HUES48 (cell line): ENCODE measurements around the gene ACTR8.

ENCODE experiments used
- H3K27ac ChIP-seq: one replicate; pipeline ENCODE4 v1.7.0; 2013; ENCODE audit warnings: low read depth, low read length, inconsistent platforms
- H3K27me3 ChIP-seq: 2 replicates; pipeline ENCODE4 v1.6.1; 2013; ENCODE audit warnings: mild to moderate bottlenecking, low read length; ENCODE audit not compliant: control insufficient read depth, insufficient read depth
- H3K36me3 ChIP-seq: 2 replicates; pipeline ENCODE4 v1.6.1; 2013; ENCODE audit warnings: low read length; ENCODE audit not compliant: control insufficient read depth, insufficient read depth
- H3K4me1 ChIP-seq: 2 replicates; pipeline ENCODE4 v1.6.1; 2013; ENCODE audit warnings: mild to moderate bottlenecking, low read length; ENCODE audit not compliant: control insufficient read depth, insufficient read depth
- H3K4me3 ChIP-seq: 2 replicates; pipeline ENCODE4 v1.5.1; 2013; ENCODE audit warnings: mild to moderate bottlenecking, low read depth, low read length
- H3K9ac ChIP-seq: 2 replicates; pipeline ENCODE4 v1.6.1; 2013; ENCODE audit warnings: mild to moderate bottlenecking, low read depth, low read length, moderate library complexity
- H3K9me3 ChIP-seq: 2 replicates; pipeline ENCODE4 v1.6.1; 2013; ENCODE audit warnings: low read length; ENCODE audit not compliant: control insufficient read depth, insufficient read depth

ACTR8 gene

DNA sequence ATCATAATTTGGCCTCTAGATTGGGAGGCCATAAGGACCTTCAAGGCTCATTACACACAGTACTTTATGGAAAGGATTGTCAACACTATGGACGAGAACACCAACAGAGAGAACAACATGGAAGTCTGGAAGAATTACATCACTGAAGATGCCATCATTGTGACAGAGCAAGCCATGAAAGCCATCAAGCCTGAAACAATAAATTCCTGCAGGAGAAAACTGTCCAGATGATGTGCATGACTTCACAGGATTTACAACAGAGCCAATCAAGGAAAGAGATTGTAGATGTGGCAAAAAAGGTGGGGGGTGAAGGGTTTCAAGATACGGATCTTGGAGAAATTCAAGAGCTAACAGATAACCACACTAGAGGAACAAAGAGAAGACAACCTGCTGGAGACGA lies 19.7 kb downstream of the ACTR8 start:
- no peaks in the 10 kb centered on the region for H3K9me3 ChIP-seq
- H3K27ac ChIP-seq = no peak overlapping the region
- H3K4me1 ChIP-seq = no peaks in the 10 kb centered on the region
- peaks cover 82% of the 10 kb centered on the region for H3K36me3 ChIP-seq
- no peak overlapping the region for H3K9ac ChIP-seq
- H3K27me3 ChIP-seq = no peaks in the 10 kb centered on the region
- no peak overlapping the region for H3K4me3 ChIP-seq

DNA sequence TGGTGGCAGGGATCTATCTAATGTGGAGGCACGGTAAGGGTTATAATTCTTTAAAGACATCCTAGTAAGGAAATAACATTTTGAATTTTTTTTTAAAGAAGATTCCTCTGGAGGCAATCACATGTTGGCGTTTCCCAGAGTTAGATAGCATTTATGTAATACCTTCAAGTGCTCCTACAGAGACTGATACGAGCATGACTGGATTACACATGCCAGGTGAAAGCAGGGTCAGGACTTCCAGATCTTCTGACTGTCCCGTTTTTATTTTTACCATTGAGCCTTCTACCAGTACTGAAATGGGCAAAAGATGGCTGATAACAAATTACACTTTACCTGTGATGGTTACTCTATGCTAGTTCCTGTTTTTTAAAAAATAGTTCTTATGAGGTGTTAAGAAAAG lies 21.8 kb downstream of the ACTR8 start:
- Histone ChIP-seq H3K9me3 (no peaks in the 10 kb centered on the region), H3K27me3 (no peaks in the 10 kb centered on the region), H3K4me3 (no peak overlapping the region), H3K4me1 (no peaks in the 10 kb centered on the region), H3K27ac (no peak overlapping the region), H3K9ac (no peak overlapping the region), H3K36me3 (peaks cover 64% of the 10 kb centered on the region)

DNA sequence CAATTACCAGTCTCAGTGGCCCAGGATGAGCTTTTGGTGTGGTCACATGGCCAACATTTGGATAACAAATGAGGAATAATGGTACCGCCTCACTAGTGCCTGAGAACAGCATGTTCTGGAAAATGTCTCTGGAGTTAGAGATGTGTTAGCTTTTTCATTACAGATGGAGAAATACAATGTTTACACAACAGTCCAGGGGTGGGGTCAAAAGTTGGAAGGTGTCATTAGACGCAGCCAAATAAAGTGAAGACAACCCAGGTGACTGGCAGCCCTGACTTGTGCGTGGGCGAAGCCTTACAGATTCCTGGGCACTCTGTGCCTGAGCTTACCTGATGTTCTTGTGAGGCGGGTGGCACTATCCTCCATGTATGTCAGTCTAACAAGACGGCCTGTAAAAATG lies 22.8 kb downstream of the ACTR8 start:
- no peaks in the 10 kb centered on the region for H3K9me3 ChIP-seq
- H3K4me3 ChIP-seq = no peak overlapping the region
- no peaks in the 10 kb centered on the region for H3K27me3 ChIP-seq
- no peak overlapping the region for H3K9ac ChIP-seq
- H3K4me1 ChIP-seq = no peaks in the 10 kb centered on the region
- no peak overlapping the region for H3K27ac ChIP-seq
- H3K36me3 ChIP-seq = peaks cover 55% of the 10 kb centered on the region

DNA sequence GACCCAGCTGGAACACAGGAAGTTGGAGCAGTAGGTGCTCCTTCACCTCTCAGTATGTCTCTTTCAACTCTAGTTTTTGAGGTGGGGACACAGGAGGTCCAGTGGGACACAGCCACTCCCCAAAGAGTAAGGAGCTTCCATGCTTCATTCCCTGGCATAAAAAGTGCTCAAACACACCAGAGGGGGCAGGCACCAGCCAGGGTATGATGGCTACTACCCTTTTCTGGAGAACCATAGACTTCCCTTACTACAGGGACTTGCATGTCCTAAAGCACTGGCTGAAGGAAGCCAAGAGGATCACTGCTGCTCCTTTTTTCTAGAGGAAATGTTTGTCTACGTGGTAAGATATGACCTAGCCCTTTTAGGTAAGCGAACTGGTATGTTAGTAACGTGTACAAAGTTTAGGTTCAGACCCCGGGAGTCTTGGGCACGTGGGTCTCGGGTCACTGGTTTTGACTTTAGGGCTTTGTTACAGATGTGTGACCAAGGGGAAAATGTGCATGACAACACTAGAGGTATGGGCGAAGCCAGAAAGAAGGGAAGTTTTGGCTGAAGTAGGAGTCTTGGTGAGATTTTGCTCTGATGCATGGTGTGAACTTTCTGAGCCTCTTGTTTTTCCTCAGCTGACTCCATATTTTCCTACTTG lies 23.7 kb downstream of the ACTR8 start:
- H3K4me3 ChIP-seq = no peak overlapping the region
- H3K4me1 ChIP-seq = no peaks in the 10 kb centered on the region
- no peaks in the 10 kb centered on the region for H3K9me3 ChIP-seq
- H3K9ac ChIP-seq = no peak overlapping the region
- H3K36me3 ChIP-seq = peaks cover 51% of the 10 kb centered on the region
- no peaks in the 10 kb centered on the region for H3K27me3 ChIP-seq
- H3K27ac ChIP-seq = no peak overlapping the region

DNA sequence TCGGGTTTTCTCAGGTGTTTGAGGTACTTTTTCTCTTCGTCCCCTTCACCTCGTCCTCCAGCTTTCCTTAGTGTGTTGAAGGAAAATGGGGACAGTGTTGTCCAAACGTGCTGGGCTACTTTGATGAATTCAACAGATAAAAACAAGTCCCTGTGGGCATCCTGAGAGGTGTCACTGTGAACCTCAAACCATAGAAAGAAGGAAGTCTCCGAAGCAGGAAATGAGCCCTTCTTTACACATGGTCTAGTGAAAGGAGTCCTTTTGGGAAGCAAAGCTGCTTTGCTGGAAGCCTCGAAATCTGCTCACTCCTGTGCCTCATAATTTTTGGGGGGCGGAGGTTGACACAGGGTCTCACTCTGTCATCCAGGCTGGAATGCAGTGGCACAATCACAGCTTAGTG lies 25.0 kb downstream of the ACTR8 start:
- H3K27ac ChIP-seq = no peak overlapping the region
- no peaks in the 10 kb centered on the region for H3K9me3 ChIP-seq
- H3K4me1 ChIP-seq = no peaks in the 10 kb centered on the region
- H3K9ac ChIP-seq = no peak overlapping the region
- H3K36me3 ChIP-seq = peaks cover 38% of the 10 kb centered on the region
- H3K27me3 ChIP-seq = no peaks in the 10 kb centered on the region
- no peak overlapping the region for H3K4me3 ChIP-seq

DNA sequence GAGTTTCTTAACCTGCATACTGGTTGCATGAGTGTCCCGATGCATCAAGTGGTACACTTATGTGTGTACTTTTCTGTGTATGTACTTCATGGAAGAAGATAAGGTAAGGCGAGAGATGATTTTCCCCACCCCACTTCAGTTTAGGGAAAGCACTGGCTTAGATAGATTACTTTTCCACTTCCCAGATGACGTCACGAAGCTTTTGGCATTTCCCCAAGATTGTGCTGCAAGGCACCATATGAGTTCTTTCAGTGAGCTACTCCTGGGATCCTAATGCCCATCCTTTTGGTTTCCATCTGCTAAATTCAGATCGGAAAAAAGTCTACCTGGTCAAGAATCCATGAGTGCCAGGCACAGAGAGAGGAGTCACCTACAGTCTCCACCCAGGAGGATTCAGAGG lies 31.1 kb downstream of the ACTR8 start:
- H3K9ac ChIP-seq = no peak overlapping the region
- H3K9me3 ChIP-seq = no peaks in the 10 kb centered on the region
- peaks cover 4% of the 10 kb centered on the region; the same call in 1 of the 2 replicates for H3K4me1 ChIP-seq
- peaks cover 16% of the 10 kb centered on the region for H3K27me3 ChIP-seq
- H3K4me3 ChIP-seq = no peak overlapping the region
- H3K27ac ChIP-seq = no peak overlapping the region
- H3K36me3 ChIP-seq = 0 out of 2 replicates have a peak, but pooled peaks cover 5% of the 10 kb centered on the region

DNA sequence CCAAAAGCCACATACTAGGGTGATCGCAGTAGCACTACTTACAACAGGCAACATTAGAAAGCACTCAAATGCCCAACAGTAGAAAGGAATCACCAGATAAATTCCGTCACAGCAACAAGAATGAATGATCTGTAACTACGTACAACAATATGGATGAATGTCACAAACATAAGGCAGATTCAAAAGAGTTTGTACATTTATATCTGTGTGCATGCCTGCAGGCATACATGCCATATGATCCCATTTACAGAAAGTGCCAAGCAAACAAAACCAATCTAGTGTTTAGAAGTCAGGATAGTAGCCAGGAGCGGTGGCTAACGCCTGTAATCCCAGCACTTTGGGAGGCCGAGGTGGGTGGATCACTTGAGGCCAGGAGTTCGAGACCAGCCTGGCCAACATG lies 32.0 kb downstream of the ACTR8 start:
- H3K27me3 ChIP-seq = peaks cover 16% of the 10 kb centered on the region
- no peaks in the 10 kb centered on the region for H3K9me3 ChIP-seq
- H3K4me1 ChIP-seq = peaks cover 4% of the 10 kb centered on the region; the same call in 1 of the 2 replicates
- H3K27ac ChIP-seq = no peak overlapping the region
- H3K36me3 ChIP-seq = 0 out of 2 replicates have a peak, but pooled peaks cover 5% of the 10 kb centered on the region
- no peak overlapping the region for H3K9ac ChIP-seq
- no peak overlapping the region for H3K4me3 ChIP-seq

DNA sequence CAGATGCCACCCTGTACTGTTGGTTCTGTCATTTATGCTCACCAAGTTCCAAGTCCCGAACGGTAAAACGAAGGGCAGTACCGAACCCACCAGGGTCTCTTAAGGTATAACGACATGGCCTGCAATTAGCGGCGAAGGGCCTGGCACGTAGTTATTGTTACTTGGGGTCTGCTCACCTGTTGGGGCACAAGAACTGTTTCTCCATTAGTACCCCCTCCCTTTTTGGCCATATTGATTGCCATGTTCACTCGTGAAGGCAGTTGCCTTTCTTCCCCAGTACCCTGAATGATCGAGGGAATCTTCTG lies 35.1 kb downstream of the ACTR8 start:
- H3K9ac ChIP-seq = no peak overlapping the region
- peaks cover 16% of the 10 kb centered on the region for H3K27me3 ChIP-seq
- H3K9me3 ChIP-seq = no peaks in the 10 kb centered on the region
- no peak overlapping the region for H3K27ac ChIP-seq
- H3K36me3 ChIP-seq = 0 out of 2 replicates have a peak, but pooled peaks cover 5% of the 10 kb centered on the region
- H3K4me3 ChIP-seq = peak overlapping the region; percentile 69
- H3K4me1 ChIP-seq = peaks cover 24% of the 10 kb centered on the region

DNA sequence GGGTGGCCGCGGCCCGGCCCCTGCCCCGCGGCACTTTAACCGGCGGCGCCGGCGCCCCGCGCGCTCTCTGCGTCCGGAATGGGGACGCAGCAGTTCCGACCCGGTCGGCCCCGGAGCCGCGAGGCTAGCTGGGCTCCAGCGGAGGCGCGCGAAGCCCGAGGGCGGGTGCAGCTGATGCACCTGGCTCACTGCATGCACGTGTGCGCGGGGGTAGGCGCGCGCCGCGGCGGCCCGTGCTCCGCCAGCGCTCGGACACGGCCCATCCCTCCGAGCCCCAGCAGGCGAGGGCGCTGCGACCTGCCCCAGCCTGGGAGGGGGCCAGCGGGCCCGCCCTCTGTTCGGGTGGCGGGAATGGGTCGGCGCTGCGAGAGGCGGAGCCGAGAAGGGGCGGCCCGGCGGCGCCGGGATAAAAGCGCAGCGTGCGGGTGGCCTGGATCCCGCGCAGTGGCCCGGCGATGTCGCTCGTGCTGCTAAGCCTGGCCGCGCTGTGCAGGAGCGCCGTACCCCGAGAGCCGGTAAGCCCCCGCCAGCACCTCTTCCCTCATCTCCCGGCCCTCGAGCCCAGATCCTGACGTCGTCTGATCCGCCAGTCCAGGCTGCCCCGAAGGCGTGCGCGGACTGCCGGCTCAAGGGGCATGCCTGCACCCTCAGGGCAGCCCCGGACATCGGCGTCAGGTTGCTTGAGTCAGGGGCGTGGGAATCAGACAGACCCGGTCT lies 35.7 kb downstream of the ACTR8 start, which contains the start of the genes CHDH and IL17RB:
TSS of gene CHDH (minus strand) at position 286 of the 717 bp plus-strand sequence. CDS start 22,411 bp downstream, outside the sequence.
TSS of gene IL17RB (plus strand) at position 435 of the 717 bp plus-strand sequence. CDS start at position 456, 21 bp downstream.
- Histone ChIP-seq H3K4me1 (peaks cover 24% of the 10 kb centered on the region), H3K9ac (peak within 1 kb of the TSS; percentile 67), H3K4me3 (peak within 1 kb of the TSS; percentile 69), H3K36me3 (0 out of 2 replicates have a peak, but pooled peaks cover 5% of the 10 kb centered on the region), H3K27me3 (peaks cover 16% of the 10 kb centered on the region), H3K9me3 (no peaks in the 10 kb centered on the region), H3K27ac (peak within 1 kb of the TSS; percentile 75)

DNA sequence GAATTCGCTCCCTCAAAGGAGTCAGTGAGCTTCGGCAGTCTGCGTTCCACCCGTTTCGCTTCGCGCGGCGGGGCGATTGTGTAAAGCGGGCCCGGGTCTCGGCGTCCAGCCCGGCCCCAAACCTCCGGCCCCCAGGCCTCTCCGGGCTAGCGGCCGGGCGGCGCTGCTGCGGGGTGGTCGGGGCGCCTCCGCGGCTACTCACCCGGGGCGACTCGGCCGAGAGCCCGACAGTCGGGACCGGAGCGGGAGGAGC lies 36.1 kb downstream of the ACTR8 start:
- H3K27ac ChIP-seq = peak overlapping the region; percentile 75

DNA sequence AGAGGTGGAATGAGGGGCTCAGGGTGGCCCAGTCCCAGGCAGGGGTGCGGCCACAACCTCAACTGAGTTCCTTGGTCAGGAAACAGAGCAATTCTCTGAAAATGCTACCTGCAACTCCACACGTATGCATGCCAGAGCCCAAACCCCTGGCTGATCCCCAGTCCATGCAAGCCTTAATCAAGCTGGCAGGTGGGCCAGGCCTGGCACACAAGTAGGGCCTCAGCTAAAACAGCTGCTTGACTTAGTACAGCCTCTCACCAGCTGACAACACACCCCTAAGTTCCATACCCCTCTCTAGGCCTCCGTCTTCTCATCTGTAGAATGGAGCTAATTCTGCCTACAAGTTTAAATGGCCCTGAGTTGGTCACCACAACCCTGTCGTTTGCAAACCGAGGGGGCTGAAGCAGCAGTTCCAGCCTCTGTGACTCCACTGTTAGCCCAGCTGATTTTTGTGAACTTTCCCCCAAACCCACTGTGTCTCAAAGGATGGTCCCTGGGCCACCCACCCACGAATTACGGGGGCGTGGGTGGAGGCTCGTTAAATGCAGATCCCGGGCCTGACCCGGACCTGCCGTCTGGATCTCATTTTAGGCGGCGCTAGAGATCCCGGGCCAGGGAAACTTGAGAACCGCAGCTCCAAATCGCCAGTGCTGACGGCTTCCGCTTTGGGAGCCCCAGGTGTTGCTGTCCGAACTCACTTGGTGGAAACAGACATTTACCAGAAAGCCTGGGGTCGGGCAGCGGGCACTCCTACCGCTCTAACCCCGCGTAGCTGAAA lies 36.7 kb downstream of the ACTR8 start:
- Histone ChIP-seq H3K4me1 (peaks cover 24% of the 10 kb centered on the region), H3K36me3 (0 out of 2 replicates have a peak, but pooled peaks cover 5% of the 10 kb centered on the region), H3K9ac (peak overlapping the region; percentile 67), H3K9me3 (no peaks in the 10 kb centered on the region), H3K27me3 (peaks cover 16% of the 10 kb centered on the region), H3K27ac (peak overlapping the region; percentile 75), H3K4me3 (peak overlapping the region; percentile 69)

More for the DNA sequence above, 36.1 kb downstream of the ACTR8 start:
- Histone ChIP-seq H3K27me3 (peaks cover 16% of the 10 kb centered on the region), H3K4me3 (peak overlapping the region; percentile 69), H3K4me1 (peaks cover 24% of the 10 kb centered on the region), H3K9me3 (no peaks in the 10 kb centered on the region), H3K9ac (peak overlapping the region; percentile 67), H3K36me3 (0 out of 2 replicates have a peak, but pooled peaks cover 5% of the 10 kb centered on the region)
